ENCODE results near the gene HS3ST3B1.
A peak's percentile ranks its signal among the peaks of the same experiment; 100 is the strongest.

Gene HS3ST3B1

GRCh38 chr17:14353861-14354474 lies 53.1 kb downstream of the HS3ST3B1 start:
- DNase-seq (ENCODE audit: low read depth in 1 of 2, low spot score in 1 of 2), result no peak

- no peak for DNase-seq (ENCODE audit: low read depth in 1 of 2, low spot score in 1 of 2)
Observed at GRCh38 chr17:14354807-14355206, 53.9 kb downstream of the HS3ST3B1 start.

GRCh38 chr17:14355556-14355955 lies 54.7 kb downstream of the HS3ST3B1 start:
- DNase-seq (ENCODE audit: low read depth in 1 of 2, low spot score in 1 of 2), result no peak

GRCh38 chr17:14359163-14360020 lies 58.5 kb downstream of the HS3ST3B1 start:
- peak in 1 of 2 donors; percentile 27 for DNase-seq (ENCODE audit: low read depth in 1 of 2, low spot score in 1 of 2)

- no peak for DNase-seq (ENCODE audit: low read depth in 1 of 2, low spot score in 1 of 2)
Observed at GRCh38 chr17:14360856-14361255, 60.0 kb downstream of the HS3ST3B1 start.

- no peak for DNase-seq (ENCODE audit: low read depth in 1 of 2, low spot score in 1 of 2)
Observed at GRCh38 chr17:14361470-14361869, 60.6 kb downstream of the HS3ST3B1 start.

GRCh38 chr17:14361945-14362508 lies 61.1 kb downstream of the HS3ST3B1 start:
- DNase-seq (ENCODE audit: low read depth in 1 of 2, low spot score in 1 of 2), result no peak

GRCh38 chr17:14366199-14366598 lies 65.3 kb downstream of the HS3ST3B1 start:
- no peak for DNase-seq (ENCODE audit: low read depth in 1 of 2, low spot score in 1 of 2)

GRCh38 chr17:14372461-14372860 lies 71.6 kb downstream of the HS3ST3B1 start:
- no peak for DNase-seq (ENCODE audit: low read depth in 1 of 2, low spot score in 1 of 2)

GRCh38 chr17:14372905-14373613 lies 72.2 kb downstream of the HS3ST3B1 start:
- no peak for DNase-seq (ENCODE audit: low read depth in 1 of 2, low spot score in 1 of 2)

GRCh38 chr17:14373614-14374259 lies 72.9 kb downstream of the HS3ST3B1 start:
- DNase-seq (ENCODE audit: low read depth in 1 of 2, low spot score in 1 of 2), result no peak

GRCh38 chr17:14374268-14374667 lies 73.4 kb downstream of the HS3ST3B1 start:
- DNase-seq (ENCODE audit: low read depth in 1 of 2, low spot score in 1 of 2), result no peak

GRCh38 chr17:14376666-14377065 lies 75.8 kb downstream of the HS3ST3B1 start:
- DNase-seq (ENCODE audit: low read depth in 1 of 2, low spot score in 1 of 2), result no peak

GRCh38 chr17:14381606-14382005 lies 80.7 kb downstream of the HS3ST3B1 start:
- DNase-seq (ENCODE audit: low read depth in 1 of 2, low spot score in 1 of 2), result no peak

GRCh38 chr17:14387036-14387435 lies 86.2 kb downstream of the HS3ST3B1 start:
- no peak for DNase-seq (ENCODE audit: low read depth in 1 of 2, low spot score in 1 of 2)

GRCh38 chr17:14389681-14390080 lies 88.8 kb downstream of the HS3ST3B1 start:
- DNase-seq (ENCODE audit: low read depth in 1 of 2, low spot score in 1 of 2), result no peak

GRCh38 chr17:14393723-14394122 lies 92.8 kb downstream of the HS3ST3B1 start:
- DNase-seq (ENCODE audit: low read depth in 1 of 2, low spot score in 1 of 2), result no peak

GRCh38 chr17:14395255-14395654 lies 94.4 kb downstream of the HS3ST3B1 start:
- no peak for DNase-seq (ENCODE audit: low read depth in 1 of 2, low spot score in 1 of 2)

- no peak for DNase-seq (ENCODE audit: low read depth in 1 of 2, low spot score in 1 of 2)
Observed at GRCh38 chr17:14396547-14396946, 95.7 kb downstream of the HS3ST3B1 start.

GRCh38 chr17:14398766-14399165 lies 97.9 kb downstream of the HS3ST3B1 start:
- DNase-seq (ENCODE audit: low read depth in 1 of 2, low spot score in 1 of 2), result no peak
